Hepatocyte (in vitro differentiated cells): Measurements from ENCODE around the gene NTNG1. TPM values are rescaled to one million over a fixed set of nuclear protein-coding genes. Genes with fewer than 3 reads are reported as not detected.
A peak's percentile ranks its signal among the peaks of the same experiment; 100 is the strongest.

Experiments used
- DNase-seq: peaks from one replicate; pipeline ENCODE4 v3.0.0-alpha.2; 2016; ENCODE audit warnings: low spot score
- H2AFZ ChIP-seq: fragments of 200-600 bp; sonication (generic); 2 replicates; pipeline ENCODE4 v1.6.0; 2016; ENCODE audit warnings: antibody characterized with exemption, mild to moderate bottlenecking
- H3K27ac ChIP-seq: fragments of 200-600 bp; sonication (generic); 2 replicates; pipeline ENCODE4 v1.5.1; 2016; ENCODE audit warnings: mild to moderate bottlenecking
- H3K27me3 ChIP-seq: fragments of 200-600 bp; sonication (generic); 2 replicates; pipeline ENCODE4 v1.6.1; 2016
- H3K36me3 ChIP-seq: fragments of 200-600 bp; sonication (generic); replicated peaks from 2 replicates; pipeline ENCODE4 v1.5.1; 2016; ENCODE audit warnings: low read depth; ENCODE audit not compliant: insufficient read depth
- H3K4me1 ChIP-seq: fragments of 200-600 bp; sonication (generic); 2 replicates; pipeline ENCODE4 v1.5.1; 2016; ENCODE audit warnings: mild to moderate bottlenecking, moderate library complexity; ENCODE audit not compliant: insufficient read depth
- H3K4me2 ChIP-seq: fragments of 200-600 bp; sonication (generic); 2 replicates; pipeline ENCODE4 v1.6.0; 2016
- H3K4me3 ChIP-seq: fragments of 200-600 bp; sonication (generic); 2 replicates; pipeline ENCODE4 v1.5.1; 2016; ENCODE audit warnings: mild to moderate bottlenecking
- H3K79me2 ChIP-seq: fragments of 200-600 bp; sonication (generic); 2 replicates; pipeline ENCODE4 v1.6.0; 2017; ENCODE audit warnings: mild to moderate bottlenecking
- H3K9me2 ChIP-seq: fragments of 200-600 bp; sonication (generic); replicated peaks from 2 replicates; pipeline ENCODE4 v1.6.0; 2017; ENCODE audit warnings: mild to moderate bottlenecking; ENCODE audit not compliant: insufficient read depth
- H3K9me3 ChIP-seq: fragments of 200-600 bp; sonication (generic); 2 replicates; pipeline ENCODE4 v1.5.1; 2016; ENCODE audit warnings: low read depth, mild to moderate bottlenecking
- H4K20me1 ChIP-seq: fragments of 200-600 bp; sonication (generic); 2 replicates; pipeline ENCODE4 v1.6.0; 2016; ENCODE audit warnings: mild to moderate bottlenecking; ENCODE audit not compliant: insufficient read depth, poor library complexity, severe bottlenecking
- CTCF ChIP-seq: fragments of 200-600 bp; sonication (generic); IDR thresholded peaks from 2 replicates; pipeline ENCODE4 v1.5.1; 2016; ENCODE audit warnings: antibody characterized with exemption, mild to moderate bottlenecking; ENCODE audit not compliant: poor library complexity
- EZH2 ChIP-seq: fragments of 200-600 bp; sonication (generic); IDR thresholded peaks from 2 replicates; pipeline ENCODE4 v1.6.1; 2016; ENCODE audit warnings: antibody characterized with exemption, mild to moderate bottlenecking, borderline replicate concordance
- EZH2phosphoT487 ChIP-seq: fragments of 200-600 bp; sonication (generic); IDR thresholded peaks from one replicate; pipeline ENCODE4 v1.6.1; 2018; ENCODE audit warnings: antibody characterized with exemption, mild to moderate bottlenecking, low read depth, moderate library complexity; ENCODE audit not compliant: unreplicated experiment, severe bottlenecking
- WGBS: methylation state at CpG from one replicate; pipeline ENCODE4 v1.1.6; 2016; ENCODE audit warnings: low lambda C conversion rate; ENCODE audit errors: missing lambda C conversion rate; 5-methylcytosine and 5-hydroxymethylcytosine counted together
- polyA plus RNA-seq: library from polyadenylated mRNA; unstranded; fragments of >200 nt; fragmentation: Nextera tagmentation; extraction: Ambion mirVana; gene quantifications from 2 replicates; pipeline ENCODE4 v1.2.1, GENCODE V29; 2016
- total RNA-seq: library from RNA; depleted of rRNA; stranded (reverse); fragments of >200 nt; gene quantifications from 2 replicates; pipeline ENCODE4 v1.2.3, GENCODE V29; 2014

Gene NTNG1
- total and polyA plus RNA-seq, 2 experiments from 2014 or later = 1.4 to 3.9 TPM

- Histone ChIP-seq H4K20me1 (no peaks in the 10 kb centered on the region), H3K9me2 (no peaks in the 10 kb centered on the region)
- TF ChIP-seq EZH2phosphoT487 (no peak), EZH2 (no peak), CTCF (no peak)
These were observed 345.5 kb downstream of the NTNG1 start for GRCh38 chr1:107486349-107486748.

GRCh38 chr1:107487506-107487905 is 346.7 kb downstream of the NTNG1 start:
- Histone ChIP-seq H3K79me2 (no peaks in the 10 kb centered on the region), H3K4me2 (peak overlapping the region; percentile 27), H3K36me3 (no peaks in the 10 kb centered on the region), H3K27ac (no peak overlapping the region), H4K20me1 (no peaks in the 10 kb centered on the region), H3K4me1 (peaks cover 4% of the 10 kb centered on the region), H3K9me2 (no peaks in the 10 kb centered on the region), H3K27me3 (no peaks in the 10 kb centered on the region), H3K4me3 (no peak overlapping the region), H3K9me3 (no peaks in the 10 kb centered on the region), H2AFZ (peak overlapping the region; percentile 21)
- DNase-seq = no peak
- TF ChIP-seq CTCF = no peak
- TF ChIP-seq EZH2phosphoT487 = no peak
- no peak for TF ChIP-seq EZH2
- WGBS = 46% methylated on average over 2 of the region's 2 CpGs

More at GRCh38 chr1:107486349-107486748, 345.5 kb downstream of the NTNG1 start:
- no peak overlapping the region for H2AFZ ChIP-seq
- H3K79me2 ChIP-seq = no peaks in the 10 kb centered on the region
- H3K4me2 ChIP-seq = no peak overlapping the region
- H3K27ac ChIP-seq = no peak overlapping the region
- peaks cover 4% of the 10 kb centered on the region for H3K4me1 ChIP-seq
- no peak overlapping the region for H3K4me3 ChIP-seq
- WGBS = 24% methylated on average over 3 of the region's 3 CpGs
- no peaks in the 10 kb centered on the region for H3K36me3 ChIP-seq
- no peaks in the 10 kb centered on the region for H3K27me3 ChIP-seq
- no peaks in the 10 kb centered on the region for H3K9me3 ChIP-seq
- DNase-seq = no peak

- H3K27ac ChIP-seq = no peak overlapping the region
- 97% methylated on average over 4 of the region's 4 CpGs for WGBS
These were observed 350.7 kb downstream of the NTNG1 start for GRCh38 chr1:107491582-107491981.

More at GRCh38 chr1:107491582-107491981, 350.7 kb downstream of the NTNG1 start:
- Histone ChIP-seq H3K4me1 (peaks cover 4% of the 10 kb centered on the region), H3K9me2 (no peaks in the 10 kb centered on the region), H3K79me2 (no peaks in the 10 kb centered on the region), H3K36me3 (no peaks in the 10 kb centered on the region), H3K4me2 (no peak overlapping the region), H3K27me3 (no peaks in the 10 kb centered on the region), H3K4me3 (no peak overlapping the region), H4K20me1 (no peaks in the 10 kb centered on the region), H2AFZ (no peak overlapping the region), H3K9me3 (no peaks in the 10 kb centered on the region)
- no peak for TF ChIP-seq EZH2
- no peak for TF ChIP-seq EZH2phosphoT487
- TF ChIP-seq CTCF = no peak
- DNase-seq = no peak
